CD4-positive, alpha-beta T cell treated with Interleukin-6 for 4 hours (primary cell): ENCODE results near the gene AKR1B1.
"Not testable (repeated sequence)": the region's sequence is repeated elsewhere in the genome, so short reads cannot be mapped to it uniquely, and the experiment has no call there.

Experiments
- DNase-seq: peaks from one replicate; pipeline ENCODE4 v3.0.0-alpha.2; 2020; ENCODE audit warnings: mixed read lengths

AKR1B1 gene

DNA sequence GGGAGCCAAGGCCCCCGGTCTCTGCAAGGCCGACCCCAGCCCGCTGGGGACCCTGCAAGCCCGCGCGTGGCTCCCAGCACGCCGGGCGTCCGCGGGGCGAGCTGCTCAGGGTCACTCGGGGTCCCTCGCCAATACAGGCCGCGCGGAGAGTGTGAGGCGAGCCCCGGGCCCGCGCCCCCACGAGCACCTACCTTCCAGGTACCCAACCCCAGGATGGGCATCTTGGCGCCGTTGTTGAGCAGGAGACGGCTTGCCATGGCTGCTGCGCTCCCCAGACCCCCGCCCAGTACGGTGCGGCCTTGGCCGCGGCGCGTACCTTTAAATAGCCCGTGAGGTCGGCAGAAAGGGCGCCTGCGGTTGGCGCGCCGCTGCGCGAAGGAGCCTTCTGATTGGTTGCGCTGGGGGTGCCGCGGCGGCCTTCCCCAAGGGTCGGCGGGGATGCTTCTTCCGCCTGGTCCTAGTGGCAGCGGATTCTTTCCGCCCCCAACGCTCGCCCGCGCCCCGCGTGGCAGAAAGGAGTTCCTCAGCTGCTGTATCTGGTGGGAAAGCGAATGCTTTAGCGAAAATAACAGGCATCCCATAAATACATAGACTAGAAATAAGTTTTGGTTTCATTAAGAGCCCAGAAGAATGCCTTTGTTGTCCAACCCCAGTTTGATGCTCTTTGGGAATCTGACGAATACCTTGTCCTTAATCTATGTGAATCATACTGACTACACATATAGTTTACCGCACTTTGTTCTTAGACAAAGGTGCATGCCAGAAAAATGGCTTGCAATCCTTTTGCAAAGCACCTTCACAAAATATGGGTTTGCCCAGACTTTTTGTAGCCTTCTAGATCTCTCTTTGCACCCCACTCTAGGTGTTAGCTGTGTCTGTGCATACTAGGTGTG, at the start of gene AKR1B1:
AKR1B1 (minus strand) TSS at position 295 of the 893 bp plus-strand sequence; CDS start at position 257, 38 bp downstream.
- peak; percentile 87 for DNase-seq

DNA sequence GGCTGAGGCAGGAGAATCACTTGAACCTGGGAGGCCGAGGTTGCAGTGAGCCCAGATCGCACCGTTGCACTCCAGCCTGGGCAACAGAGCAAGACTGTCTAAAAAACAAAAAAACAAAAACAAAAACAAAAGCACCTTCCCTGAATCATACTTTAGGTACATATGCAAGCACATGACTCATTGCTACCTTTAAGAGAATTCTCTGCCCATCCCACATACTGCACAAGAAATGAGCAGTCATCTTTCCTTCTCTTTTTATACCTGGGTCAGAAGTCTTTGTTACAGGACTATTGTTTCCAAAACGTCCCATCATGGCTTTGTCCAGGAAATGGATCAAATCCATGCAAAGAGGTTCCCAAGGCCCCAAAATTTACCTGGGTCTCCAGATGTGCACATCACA, 47.0 kb upstream of the AKR1B1 start:
- DNase-seq = no peak

DNA sequence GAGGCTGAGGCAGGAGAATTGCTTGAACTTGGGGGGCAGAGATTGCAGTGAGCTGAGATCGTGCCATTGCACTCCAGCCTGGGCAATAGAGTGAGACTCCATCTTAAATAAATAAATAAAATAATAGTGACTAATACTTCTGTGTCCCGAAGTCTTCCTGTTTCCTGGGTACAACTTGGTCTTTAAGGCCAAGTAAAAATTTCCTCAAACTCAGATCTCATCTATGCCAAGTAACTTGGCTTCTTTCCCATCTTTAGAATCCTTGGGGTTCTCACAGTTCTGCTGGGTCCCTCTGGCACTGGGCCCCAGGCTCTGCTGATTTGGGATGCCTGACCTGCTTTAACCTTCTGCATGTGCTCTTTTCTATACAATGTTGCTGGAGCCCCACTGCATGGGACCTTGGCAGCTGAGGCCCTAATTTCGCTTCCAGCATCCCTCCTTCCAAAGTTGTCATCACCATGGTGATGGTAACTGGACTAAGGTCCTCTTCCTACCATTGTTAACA, 45.8 kb upstream of the AKR1B1 start:
- DNase-seq = no peak

GRCh38 chr7:134502463-134503371, 43.8 kb upstream of the AKR1B1 start:
- no peak for DNase-seq

DNA sequence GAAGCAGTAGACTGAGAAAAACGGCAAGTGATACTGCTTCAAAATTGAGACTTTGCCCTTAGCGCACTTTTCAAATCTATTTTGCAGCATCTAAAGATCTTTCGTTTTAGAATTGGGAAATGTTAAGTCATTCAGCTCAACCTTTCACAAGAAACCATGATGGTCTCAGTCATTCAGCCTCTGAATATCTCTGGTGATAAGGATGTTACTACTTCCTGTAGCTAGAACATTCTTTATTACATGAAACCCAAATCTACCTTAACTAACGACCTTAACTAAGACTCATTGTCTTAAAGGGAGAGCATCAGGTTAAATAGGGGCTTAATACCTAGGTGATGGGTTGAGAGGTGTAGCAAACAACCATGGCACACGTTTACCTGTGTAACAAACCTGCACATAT, 42.1 kb upstream of the AKR1B1 start:
- DNase-seq = no peak

GRCh38 chr7:134500406-134500805, 41.5 kb upstream of the AKR1B1 start:
- DNase-seq = no peak

GRCh38 chr7:134495546-134495945, 36.6 kb upstream of the AKR1B1 start:
- DNase-seq = no peak

- DNase-seq = no peak
Measured at GRCh38 chr7:134493091-134493490, 34.2 kb upstream of the AKR1B1 start.

DNA sequence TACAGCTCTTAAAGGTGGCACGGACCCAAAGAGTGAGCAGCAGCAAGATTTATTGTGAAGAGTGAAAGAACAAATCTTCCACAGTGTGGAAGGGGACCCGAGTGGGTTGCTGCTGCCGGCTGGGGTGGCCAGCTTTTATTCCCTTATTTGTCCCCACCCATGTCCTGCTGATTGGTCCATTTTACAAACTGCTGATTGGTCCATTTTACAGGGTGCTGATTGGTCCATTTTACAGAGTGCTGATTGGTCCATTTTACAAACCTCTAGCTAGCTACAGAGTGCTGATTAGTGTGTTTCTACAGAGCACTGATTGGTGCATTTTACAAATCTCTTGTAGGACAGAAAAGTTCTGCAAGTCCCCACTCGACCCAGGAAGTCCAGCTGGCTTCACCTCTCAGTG, 28.8 kb upstream of the AKR1B1 start:
- DNase-seq = not testable (repeated sequence)

DNA sequence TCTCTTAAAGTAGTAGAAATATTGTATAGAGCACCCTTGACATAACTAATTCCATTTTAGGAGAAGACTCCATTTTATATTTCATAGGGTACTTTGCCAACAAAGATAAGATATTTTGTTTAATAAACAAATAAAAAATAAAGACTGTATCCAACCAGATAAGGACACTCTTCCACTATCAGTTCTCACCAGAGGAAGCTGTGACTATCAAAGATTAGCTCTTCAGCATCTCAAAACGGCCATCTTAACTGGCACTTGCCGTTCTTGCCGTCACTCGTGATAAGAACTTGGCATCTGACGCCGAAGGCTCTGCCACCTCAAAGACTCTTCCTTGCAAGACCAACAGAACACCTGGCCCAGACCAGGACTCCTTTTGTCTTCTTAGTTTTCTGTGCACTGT, 26.3 kb upstream of the AKR1B1 start:
- no peak for DNase-seq

GRCh38 chr7:134483296-134483695, 24.4 kb upstream of the AKR1B1 start:
- no peak for DNase-seq

- no peak for DNase-seq
Measured at GRCh38 chr7:134482858-134483257, 24.0 kb upstream of the AKR1B1 start.

DNA sequence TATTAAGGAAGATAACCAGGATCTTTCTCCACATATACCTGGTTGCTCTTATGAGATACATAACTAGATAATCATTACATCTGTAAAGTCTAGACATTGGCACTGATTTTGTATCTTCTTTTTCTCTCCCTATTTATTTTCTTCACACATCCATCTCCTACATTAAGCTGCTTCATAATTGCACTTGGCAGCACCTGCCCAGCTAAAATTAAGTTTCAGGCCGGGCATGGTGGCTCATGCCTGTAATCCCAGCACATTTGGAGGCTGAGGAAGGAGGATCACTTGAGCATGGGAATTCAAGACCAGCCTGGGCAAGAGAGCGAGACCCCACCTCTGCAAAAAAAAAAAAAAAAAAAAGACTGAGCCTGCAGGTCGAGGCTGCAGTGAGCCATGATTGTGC, 22.3 kb upstream of the AKR1B1 start:
- DNase-seq = no peak

- no peak for DNase-seq
Measured at GRCh38 chr7:134480730-134481129, 21.8 kb upstream of the AKR1B1 start.

DNA sequence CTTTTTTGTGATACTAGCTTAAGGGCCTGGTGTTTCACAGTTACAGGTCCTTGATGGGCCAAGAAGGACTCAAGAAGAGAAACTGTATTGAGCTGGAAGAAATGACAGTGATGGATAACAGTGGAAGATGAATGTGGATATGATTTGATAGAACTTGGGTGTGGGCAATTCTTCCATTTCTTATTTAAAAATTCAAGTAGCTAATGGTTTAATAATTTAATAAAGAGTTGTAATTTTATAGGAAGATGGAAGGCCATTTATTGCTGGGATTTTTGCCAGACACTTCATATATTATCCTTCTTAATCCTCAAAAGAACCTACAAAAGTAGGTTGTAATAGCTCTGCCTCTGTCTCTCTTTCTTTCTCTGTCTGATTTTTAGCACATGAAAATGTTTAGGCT, 21.3 kb upstream of the AKR1B1 start:
- no peak for DNase-seq

DNA sequence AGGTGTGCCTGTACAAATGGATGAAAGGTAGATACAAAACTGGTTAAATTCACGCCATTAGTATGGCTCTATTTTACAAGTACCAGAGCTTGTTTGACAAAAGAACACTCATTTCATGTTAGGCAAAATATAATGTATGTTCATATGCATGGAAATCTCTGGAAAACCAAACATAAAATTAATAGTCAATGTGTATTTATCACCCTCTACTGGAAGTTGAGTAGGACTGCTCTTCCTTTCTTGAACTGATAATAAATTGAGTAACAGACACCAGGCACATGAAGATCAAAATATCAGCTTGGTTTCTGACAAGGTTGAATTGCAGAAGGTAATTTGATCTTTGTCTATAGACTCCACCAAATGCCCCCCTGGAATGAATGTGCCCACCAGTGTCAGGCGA, 19.8 kb upstream of the AKR1B1 start:
- no peak for DNase-seq

DNA sequence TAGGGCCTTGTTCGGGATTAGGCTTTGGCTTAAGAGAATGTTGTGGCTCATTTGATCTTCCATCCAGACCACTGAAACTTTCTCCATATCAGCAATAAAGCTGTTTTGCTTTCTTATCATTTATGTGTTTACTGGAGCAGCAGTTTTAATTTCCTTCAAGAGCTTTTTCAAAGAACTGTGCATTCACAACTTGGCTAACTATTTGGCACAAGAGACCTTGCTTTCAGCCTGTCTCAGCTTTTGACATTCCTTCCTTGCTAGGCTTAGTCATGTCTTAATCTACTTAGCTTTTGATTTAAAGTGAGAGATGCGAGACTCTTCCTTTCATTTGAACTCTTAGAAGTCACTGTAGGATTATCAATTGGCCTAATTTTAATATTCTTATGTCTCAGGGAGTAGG, 19.1 kb upstream of the AKR1B1 start:
- no peak for DNase-seq

DNA sequence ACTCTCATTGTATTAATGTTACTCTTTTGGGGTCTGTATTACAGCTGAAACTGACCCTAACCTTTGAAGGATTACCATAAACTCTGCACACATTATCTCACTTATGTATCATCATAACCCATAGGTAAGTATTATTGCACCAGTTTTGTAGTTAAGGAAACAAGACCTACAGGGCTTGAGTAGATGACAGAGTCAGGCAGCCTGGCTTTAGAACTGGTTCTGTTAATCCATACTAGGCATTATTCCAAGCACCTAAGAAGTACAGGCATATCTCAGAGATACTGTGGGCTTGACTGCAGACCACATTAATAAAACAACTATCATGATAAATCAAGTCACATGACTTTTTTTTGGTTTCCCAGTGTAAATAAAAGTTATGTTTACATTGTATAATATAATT, 17.1 kb upstream of the AKR1B1 start:
- DNase-seq = no peak

GRCh38 chr7:134474828-134475227, 15.9 kb upstream of the AKR1B1 start:
- DNase-seq = no peak

DNA sequence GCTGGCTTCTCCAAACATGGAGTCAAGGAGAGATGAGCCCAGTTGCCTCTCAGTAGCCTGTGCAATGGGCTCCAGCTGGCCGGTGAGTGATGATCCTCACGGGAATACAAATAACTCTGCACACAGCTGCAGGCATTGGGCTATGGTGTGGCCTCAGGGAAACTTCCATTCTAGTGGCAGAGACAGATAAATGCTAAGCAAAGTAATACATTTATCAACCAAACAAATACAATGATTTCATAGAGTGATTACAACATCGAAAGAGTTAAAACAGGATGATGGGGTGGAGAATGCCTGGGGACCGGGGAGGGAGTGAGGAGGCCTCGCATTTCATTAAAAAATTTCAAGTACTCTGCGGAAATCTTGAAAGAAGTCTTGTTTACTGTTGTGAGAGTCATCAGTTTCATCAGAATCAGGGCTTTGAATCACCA, 15.0 kb upstream of the AKR1B1 start:
- no peak for DNase-seq

GRCh38 chr7:134472572-134473244, 13.8 kb upstream of the AKR1B1 start:
- DNase-seq = no peak

DNA sequence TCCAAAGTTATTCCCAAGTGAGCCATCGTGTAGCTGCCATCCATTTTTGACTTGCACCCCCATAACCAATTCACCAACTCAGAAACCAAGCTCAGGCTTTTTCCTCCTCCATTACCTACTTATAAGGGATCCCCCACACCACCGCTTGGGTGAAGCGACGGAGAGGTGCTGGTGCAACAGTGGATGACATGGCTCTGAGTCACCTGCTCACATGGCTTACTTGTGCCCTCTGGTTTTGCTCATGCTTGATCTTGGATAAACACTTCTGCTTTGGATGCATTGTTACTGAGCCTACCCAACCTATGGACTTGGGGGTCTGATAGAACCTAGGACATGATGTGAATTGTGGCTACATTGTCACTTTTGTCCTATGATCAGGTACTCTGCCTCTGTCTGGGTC, 12.0 kb upstream of the AKR1B1 start:
- no peak for DNase-seq

DNA sequence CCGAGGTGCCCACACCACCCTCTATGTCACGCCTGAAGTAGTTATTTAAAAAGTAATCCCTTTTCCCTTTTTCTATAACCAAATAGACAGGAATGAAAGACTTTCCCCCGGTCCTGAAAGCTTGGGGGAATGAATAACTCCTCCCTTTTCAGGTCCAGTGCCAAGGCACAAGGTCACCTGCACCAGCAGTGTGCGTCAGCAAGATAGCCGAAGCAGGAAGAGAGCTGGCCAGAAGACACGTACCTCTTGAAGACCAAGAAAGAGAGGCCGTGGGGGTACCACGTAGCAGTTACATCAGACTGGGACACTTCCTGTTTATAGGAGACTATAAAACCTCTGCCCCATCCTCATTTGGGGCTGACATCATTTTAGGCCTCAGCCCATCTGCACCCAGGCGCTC, 10.7 kb upstream of the AKR1B1 start:
- DNase-seq = no peak
